C4-2B (cell line): ENCODE results near the gene SLC15A4.

ENCODE experiments used
- ZFX ChIP-seq: fragments of 450-650 bp; IDR thresholded peaks from 2 replicates; pipeline ENCODE4 v1.6.1; 2017
- TF ChIP-seq, protein P1 (sequence below): fragments of 450-650 bp; conservative IDR thresholded peaks from 2 replicates; pipeline ENCODE4 v1.5.1; 2017; ENCODE audit warnings: mild to moderate bottlenecking

DNA sequence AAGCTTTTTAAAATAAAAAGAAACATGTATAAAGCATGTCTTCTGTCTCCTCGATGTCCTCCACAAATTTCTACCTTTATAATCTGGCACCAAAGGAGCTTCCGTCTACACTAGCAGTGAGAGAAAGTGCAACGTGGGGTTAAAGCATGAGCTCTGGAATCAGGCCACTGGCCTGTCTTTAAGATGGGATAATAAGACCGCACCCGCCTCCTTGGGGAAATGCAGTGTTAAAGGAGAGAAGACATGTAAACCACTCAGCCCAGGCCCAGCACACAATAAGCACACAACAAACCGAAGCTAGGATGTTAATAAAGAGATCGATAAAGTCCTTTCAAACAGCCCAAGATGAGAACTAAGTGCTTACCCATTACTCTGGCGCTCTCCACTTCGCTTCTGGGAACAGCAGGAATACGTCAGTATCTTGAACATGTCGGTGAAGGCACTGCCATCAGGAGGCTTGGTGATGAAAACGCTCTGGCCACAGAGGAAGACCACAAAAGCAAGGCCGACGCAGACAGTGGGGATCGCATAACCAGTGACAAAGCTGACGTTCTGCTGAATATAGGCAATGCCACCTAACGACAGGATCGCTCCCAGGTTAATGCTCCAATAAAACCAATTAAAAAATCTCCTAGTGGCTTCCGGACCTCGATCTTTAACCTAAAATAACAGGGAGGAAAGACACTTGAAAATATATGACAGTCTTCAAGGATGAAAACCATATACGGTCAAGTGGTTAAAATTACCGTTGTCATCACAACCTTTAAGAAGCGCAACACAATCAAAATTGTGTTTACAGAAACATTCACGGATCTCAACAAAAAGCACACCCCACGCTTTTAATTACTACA, 9.1 kb downstream of the SLC15A4 start:
- TF ChIP-seq, protein P1, sequence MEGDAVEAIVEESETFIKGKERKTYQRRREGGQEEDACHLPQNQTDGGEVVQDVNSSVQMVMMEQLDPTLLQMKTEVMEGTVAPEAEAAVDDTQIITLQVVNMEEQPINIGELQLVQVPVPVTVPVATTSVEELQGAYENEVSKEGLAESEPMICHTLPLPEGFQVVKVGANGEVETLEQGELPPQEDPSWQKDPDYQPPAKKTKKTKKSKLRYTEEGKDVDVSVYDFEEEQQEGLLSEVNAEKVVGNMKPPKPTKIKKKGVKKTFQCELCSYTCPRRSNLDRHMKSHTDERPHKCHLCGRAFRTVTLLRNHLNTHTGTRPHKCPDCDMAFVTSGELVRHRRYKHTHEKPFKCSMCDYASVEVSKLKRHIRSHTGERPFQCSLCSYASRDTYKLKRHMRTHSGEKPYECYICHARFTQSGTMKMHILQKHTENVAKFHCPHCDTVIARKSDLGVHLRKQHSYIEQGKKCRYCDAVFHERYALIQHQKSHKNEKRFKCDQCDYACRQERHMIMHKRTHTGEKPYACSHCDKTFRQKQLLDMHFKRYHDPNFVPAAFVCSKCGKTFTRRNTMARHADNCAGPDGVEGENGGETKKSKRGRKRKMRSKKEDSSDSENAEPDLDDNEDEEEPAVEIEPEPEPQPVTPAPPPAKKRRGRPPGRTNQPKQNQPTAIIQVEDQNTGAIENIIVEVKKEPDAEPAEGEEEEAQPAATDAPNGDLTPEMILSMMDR = no peak
- no peak for TF ChIP-seq ZFX
